ENCODE measurements around the gene IFNK. TPM values are rescaled to one million over a fixed set of nuclear protein-coding genes. Genes with fewer than 3 reads are reported as not detected.

IFNK gene
- polyA plus RNA-seq, 1 donor (not counting 4 experiments of a cell fraction or from before 2014, with no cell fraction given), result 29.2 TPM

DNA sequence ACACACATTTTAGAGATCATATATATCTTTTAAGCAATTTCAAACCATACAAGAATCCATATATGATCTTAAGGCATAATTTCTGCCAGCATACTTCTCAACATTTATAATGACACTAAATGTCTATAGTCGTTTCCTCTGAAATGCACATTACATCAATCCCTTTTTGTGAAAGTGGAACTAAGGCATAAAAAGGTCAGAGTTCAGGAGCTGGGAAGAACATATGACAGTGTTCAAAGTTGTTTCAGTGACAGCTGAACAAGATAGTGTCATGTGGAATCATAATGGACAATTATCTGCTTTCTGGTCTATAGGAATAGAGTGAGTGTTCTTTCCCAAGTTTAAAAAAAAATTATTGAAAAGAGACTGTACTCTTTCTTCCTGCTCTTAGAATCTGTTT lies 8.0 kb downstream of the IFNK start:
- DNase-seq (ENCODE audit: low read depth, low spot score), result no peak
- Histone ChIP-seq H3K36me3 (ENCODE audit: control insufficient read depth in 2 of 2, extremely low read depth in 1 of 2, insufficient read depth in 2 of 2, low read length in 2 of 2) (no peaks in the 10 kb centered on the region), H2AFZ (ENCODE audit: control insufficient read depth, low read length) (no peak overlapping the region), H3K4me2 (ENCODE audit: control insufficient read depth, extremely low read depth, insufficient read depth, low read depth, low read length) (no peak overlapping the region), H4K20me1 (ENCODE audit: control insufficient read depth, extremely low read depth, insufficient read depth, low read length) (no peaks in the 10 kb centered on the region), H3K79me2 (ENCODE audit: control insufficient read depth, insufficient read depth, low read length) (peaks cover 24% of the 10 kb centered on the region), H3K4me3 (ENCODE audit: control insufficient read depth in 2 of 3, extremely low read depth in 1 of 3, insufficient read depth in 2 of 3, low read depth in 1 of 3, low read length in 3 of 3) (no peak overlapping the region), H3K4me1 (ENCODE audit: control insufficient read depth, extremely low read depth, insufficient read depth, low read length) (peaks cover 29% of the 10 kb centered on the region), H3K9me3 (ENCODE audit: control insufficient read depth, low read depth, low read length) (no peaks in the 10 kb centered on the region), H3K9ac (ENCODE audit: control insufficient read depth, extremely low read depth, insufficient read depth, low read length) (no peak overlapping the region), H3K9me1 (ENCODE audit: control insufficient read depth, extremely low read depth, insufficient read depth, low read length) (no peaks in the 10 kb centered on the region), H3K27ac (ENCODE audit: control insufficient read depth, insufficient read depth, low read length) (no peak overlapping the region), H3K27me3 (ENCODE audit: control insufficient read depth, extremely low read depth, insufficient read depth, low read length) (no peaks in the 10 kb centered on the region)
- dilution Hi-C loops (cut with MboI; ENCODE audit: extremely low pct_ligation_motif_present, low sequenced_read_pairs), result loop anchor here (25.0 kb wide), 1 partner anchor 195 kb away; no protein-coding TSS in a partner anchor
- FAIRE-seq, result no peak
- TF ChIP-seq, protein P1, sequence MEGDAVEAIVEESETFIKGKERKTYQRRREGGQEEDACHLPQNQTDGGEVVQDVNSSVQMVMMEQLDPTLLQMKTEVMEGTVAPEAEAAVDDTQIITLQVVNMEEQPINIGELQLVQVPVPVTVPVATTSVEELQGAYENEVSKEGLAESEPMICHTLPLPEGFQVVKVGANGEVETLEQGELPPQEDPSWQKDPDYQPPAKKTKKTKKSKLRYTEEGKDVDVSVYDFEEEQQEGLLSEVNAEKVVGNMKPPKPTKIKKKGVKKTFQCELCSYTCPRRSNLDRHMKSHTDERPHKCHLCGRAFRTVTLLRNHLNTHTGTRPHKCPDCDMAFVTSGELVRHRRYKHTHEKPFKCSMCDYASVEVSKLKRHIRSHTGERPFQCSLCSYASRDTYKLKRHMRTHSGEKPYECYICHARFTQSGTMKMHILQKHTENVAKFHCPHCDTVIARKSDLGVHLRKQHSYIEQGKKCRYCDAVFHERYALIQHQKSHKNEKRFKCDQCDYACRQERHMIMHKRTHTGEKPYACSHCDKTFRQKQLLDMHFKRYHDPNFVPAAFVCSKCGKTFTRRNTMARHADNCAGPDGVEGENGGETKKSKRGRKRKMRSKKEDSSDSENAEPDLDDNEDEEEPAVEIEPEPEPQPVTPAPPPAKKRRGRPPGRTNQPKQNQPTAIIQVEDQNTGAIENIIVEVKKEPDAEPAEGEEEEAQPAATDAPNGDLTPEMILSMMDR (optimal IDR thresholded peaks at IDR 0.05 in 1 of 3, IDR thresholded peaks at IDR 0.05 in 1 of 3, conservative IDR thresholded peaks at IDR 0.05 in 1 of 3; ENCODE audit: extremely low read depth in 1 of 3, insufficient read depth in 2 of 3, low read length in 3 of 3), result no peak
- no peak for TF ChIP-seq EZH2 (IDR thresholded peaks at IDR 0.05; ENCODE audit: low read length)

- Histone ChIP-seq H3K9me1 (ENCODE audit: control insufficient read depth, extremely low read depth, insufficient read depth, low read length) (no peaks in the 10 kb centered on the region), H2AFZ (ENCODE audit: control insufficient read depth, low read length) (no peak overlapping the region), H3K36me3 (ENCODE audit: control insufficient read depth in 2 of 2, extremely low read depth in 1 of 2, insufficient read depth in 2 of 2, low read length in 2 of 2) (no peaks in the 10 kb centered on the region), H3K9me3 (ENCODE audit: control insufficient read depth, low read depth, low read length) (no peaks in the 10 kb centered on the region), H3K4me1 (ENCODE audit: control insufficient read depth, extremely low read depth, insufficient read depth, low read length) (peaks cover 22% of the 10 kb centered on the region), H3K27me3 (ENCODE audit: control insufficient read depth, extremely low read depth, insufficient read depth, low read length) (no peaks in the 10 kb centered on the region), H3K4me3 (ENCODE audit: control insufficient read depth in 2 of 3, extremely low read depth in 1 of 3, insufficient read depth in 2 of 3, low read depth in 1 of 3, low read length in 3 of 3) (no peak overlapping the region), H4K20me1 (ENCODE audit: control insufficient read depth, extremely low read depth, insufficient read depth, low read length) (no peaks in the 10 kb centered on the region), H3K27ac (ENCODE audit: control insufficient read depth, insufficient read depth, low read length) (no peak overlapping the region), H3K79me2 (ENCODE audit: control insufficient read depth, insufficient read depth, low read length) (peaks cover 12% of the 10 kb centered on the region), H3K4me2 (ENCODE audit: control insufficient read depth, extremely low read depth, insufficient read depth, low read depth, low read length) (no peak overlapping the region), H3K9ac (ENCODE audit: control insufficient read depth, extremely low read depth, insufficient read depth, low read length) (no peak overlapping the region)
- no peak for FAIRE-seq
- TF ChIP-seq EZH2 (IDR thresholded peaks at IDR 0.05; ENCODE audit: low read length), result no peak
- TF ChIP-seq, protein P1 (optimal IDR thresholded peaks at IDR 0.05 in 1 of 3, IDR thresholded peaks at IDR 0.05 in 1 of 3, conservative IDR thresholded peaks at IDR 0.05 in 1 of 3; ENCODE audit: extremely low read depth in 1 of 3, insufficient read depth in 2 of 3, low read length in 3 of 3), result no peak
- dilution Hi-C loops (cut with MboI; ENCODE audit: extremely low pct_ligation_motif_present, low sequenced_read_pairs), result loop anchor here (25.0 kb wide), 1 partner anchor 196 kb away; no protein-coding TSS in a partner anchor
- DNase-seq (ENCODE audit: low read depth, low spot score), result no peak
Observed at GRCh38 chr9:27533311-27533710, 9.2 kb downstream of the IFNK start.
